Measurements from ENCODE around the gene PODN. TPM values are rescaled to one million over a fixed set of nuclear protein-coding genes. Genes with fewer than 3 reads are reported as not detected.

PODN gene
- 5.8 and 7.6 TPM in 2 replicates for total RNA-seq

GRCh38 chr1:53061859-53062707, at the start of gene PODN:
PODN (plus strand) TSS chr1:53062213; CDS start chr1:53069856, 7,643 bp downstream.

Other genes starting within 250 kb of the PODN start
- 0.06 and 0.13 TPM in 2 replicates for gene ZYG11A, start 219.5 kb upstream of the PODN start, total RNA-seq
- gene ECHDC2, start 140.5 kb upstream of the PODN start, total RNA-seq, result 26.7 and 35.1 TPM in 2 replicates
- gene SCP2, start 134.9 kb upstream of the PODN start, total RNA-seq, result 180 and 209 TPM in 2 replicates
- 0.13 and 0.25 TPM in 2 replicates for gene SLC1A7, start 80.4 kb downstream of the PODN start, total RNA-seq
- 9.9 and 11.4 TPM in 2 replicates for gene CPT2, start 134.6 kb downstream of the PODN start, total RNA-seq
- gene CZIB, start 158.4 kb downstream of the PODN start, total RNA-seq, result 46.8 and 50.1 TPM in 2 replicates
- gene MAGOH, start 176.3 kb downstream of the PODN start, total RNA-seq, result 32.5 and 33.0 TPM in 2 replicates

All from aortic smooth muscle cell (primary cell).